ENCODE measurements around the gene RAB23.

- TF ChIP-seq CTCF (IDR thresholded peaks at IDR 0.05) (no peak), POLR2A (IDR thresholded peaks at IDR 0.05) (no peak)
Observed at GRCh38 chr6:57255451-57256169, 33.5 kb upstream of the RAB23 start.
